ENCODE results near the gene GRK5.

- TF ChIP-seq, protein P1, sequence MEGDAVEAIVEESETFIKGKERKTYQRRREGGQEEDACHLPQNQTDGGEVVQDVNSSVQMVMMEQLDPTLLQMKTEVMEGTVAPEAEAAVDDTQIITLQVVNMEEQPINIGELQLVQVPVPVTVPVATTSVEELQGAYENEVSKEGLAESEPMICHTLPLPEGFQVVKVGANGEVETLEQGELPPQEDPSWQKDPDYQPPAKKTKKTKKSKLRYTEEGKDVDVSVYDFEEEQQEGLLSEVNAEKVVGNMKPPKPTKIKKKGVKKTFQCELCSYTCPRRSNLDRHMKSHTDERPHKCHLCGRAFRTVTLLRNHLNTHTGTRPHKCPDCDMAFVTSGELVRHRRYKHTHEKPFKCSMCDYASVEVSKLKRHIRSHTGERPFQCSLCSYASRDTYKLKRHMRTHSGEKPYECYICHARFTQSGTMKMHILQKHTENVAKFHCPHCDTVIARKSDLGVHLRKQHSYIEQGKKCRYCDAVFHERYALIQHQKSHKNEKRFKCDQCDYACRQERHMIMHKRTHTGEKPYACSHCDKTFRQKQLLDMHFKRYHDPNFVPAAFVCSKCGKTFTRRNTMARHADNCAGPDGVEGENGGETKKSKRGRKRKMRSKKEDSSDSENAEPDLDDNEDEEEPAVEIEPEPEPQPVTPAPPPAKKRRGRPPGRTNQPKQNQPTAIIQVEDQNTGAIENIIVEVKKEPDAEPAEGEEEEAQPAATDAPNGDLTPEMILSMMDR (IDR thresholded peaks at IDR 0.05), result no peak
- TF ChIP-seq SIN3A (IDR thresholded peaks at IDR 0.05; ENCODE audit: borderline replicate concordance, insufficient read depth, low read depth, low read length), result no peak
- no peak for TF ChIP-seq POLR2AphosphoS5 (IDR thresholded peaks at IDR 0.05; ENCODE audit: low read depth, low read length)
- TF ChIP-seq REST (IDR thresholded peaks at IDR 0.05; ENCODE audit: insufficient read depth in 1 of 2, low read depth in 2 of 2, low read length in 1 of 2), result no peak
These were observed 166.1 kb downstream of the GRK5 start for GRCh38 chr10:119373294-119374102.

All from Panc1 (cell line).